ENCODE data around the gene SNCB. TPM values are rescaled to one million over a fixed set of nuclear protein-coding genes. Genes with fewer than 3 reads are reported as not detected.

The SNCB gene
- total RNA-seq: 31.8 TPM

DNA sequence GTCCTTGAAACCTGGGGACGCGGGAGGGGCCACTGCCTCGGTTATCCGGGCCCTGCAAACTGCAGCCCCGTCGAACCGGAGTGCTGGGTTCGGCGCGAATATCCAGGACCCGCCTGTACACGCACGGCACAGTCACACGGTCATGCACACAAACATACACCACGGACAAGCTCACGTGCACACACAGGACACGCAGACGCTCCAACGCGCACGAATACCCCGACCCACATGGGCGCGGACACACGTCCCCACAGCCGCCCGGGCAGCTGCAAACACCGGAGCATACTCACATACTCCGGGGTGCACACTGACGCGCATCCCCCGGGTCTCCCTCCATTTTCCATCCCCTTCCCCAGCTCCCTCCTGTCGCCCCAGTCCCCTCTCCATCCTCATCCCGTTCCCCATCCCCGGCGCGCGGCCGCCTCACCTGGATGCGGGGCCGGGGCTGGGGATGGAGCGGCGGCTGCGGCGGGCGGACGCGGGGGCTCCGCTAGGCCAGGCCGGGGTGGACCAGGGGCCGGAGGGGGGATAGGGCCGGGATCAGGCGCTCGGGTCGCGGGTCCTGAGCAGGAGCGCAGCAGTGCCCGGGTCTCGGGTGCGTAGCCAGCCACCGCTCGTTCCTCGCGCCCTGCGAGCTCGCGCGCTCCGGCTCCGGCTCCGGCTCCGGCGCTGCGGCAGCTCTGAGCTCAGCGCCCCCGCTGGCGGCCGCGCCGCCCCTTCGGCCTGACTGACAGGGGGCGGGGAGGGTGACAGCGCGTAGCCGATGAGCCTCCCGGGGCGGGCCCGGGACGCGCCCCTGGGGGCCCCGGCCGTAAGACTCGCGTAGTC, at the start of gene SNCB, which contains the start of gene EIF4E1B:
SNCB (minus strand) TSS at position 682 of the 828 bp plus-strand sequence. CDS start 880 bp downstream, outside the sequence.
EIF4E1B (plus strand) TSS at position 823 of the 828 bp plus-strand sequence. CDS start 12,113 bp downstream, outside the sequence.

GRCh38 chr5:176647030-176647842, 16.9 kb upstream of the SNCB start, which contains the start of gene TSPAN17:
TSS of gene TSPAN17 (plus strand) at chr5:176647484. CDS start at chr5:176647616, 132 bp downstream.

DNA sequence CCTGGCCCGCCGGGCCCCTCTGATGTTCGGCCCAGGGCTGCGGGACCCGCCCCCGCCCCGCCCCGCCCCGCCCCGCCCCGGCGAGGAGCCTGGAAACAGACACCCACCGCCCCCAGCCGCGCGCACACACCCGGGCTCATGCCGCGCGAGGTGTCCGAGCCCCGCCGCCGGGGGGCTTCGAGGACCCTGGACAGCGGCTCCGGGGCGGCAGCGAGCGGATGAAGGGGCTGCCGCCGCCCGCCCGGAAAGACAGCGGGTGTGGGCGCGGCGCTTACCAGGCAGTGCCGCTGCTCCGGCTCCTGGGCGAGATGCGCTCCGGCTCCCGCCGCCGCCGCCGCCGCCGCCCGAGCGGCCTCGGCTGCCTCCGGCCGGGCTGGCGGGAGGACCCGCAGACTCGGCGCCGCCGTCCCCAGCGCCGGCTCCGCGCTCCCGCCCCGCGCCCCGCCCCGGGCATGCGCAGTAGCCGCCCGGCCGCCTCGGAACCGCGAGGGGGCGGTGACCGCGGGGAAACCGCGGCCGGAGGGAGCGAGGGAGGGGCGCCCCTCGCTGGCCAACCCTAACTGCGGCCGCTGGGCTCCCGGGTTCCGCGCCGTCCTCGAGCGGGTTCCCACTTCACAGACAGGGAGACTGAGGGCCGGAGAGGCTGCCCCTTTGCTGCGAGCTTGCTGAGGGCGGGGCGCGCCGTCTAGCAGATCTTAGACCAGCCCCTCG, 20.5 kb downstream of the SNCB start, which contains the start of gene GPRIN1:
GPRIN1 (minus strand) TSS at position 433 of the 711 bp plus-strand sequence. CDS start 10,322 bp downstream, outside the sequence.

Small RNAs within 50 kb of the gene (small RNA-seq; reads per million reads assigned to genes)
- not detected for gene MIR4281

Other genes with a start within 250 kb of the SNCB start
- gene NOP16, start 241.9 kb downstream of the SNCB start, total RNA-seq: 8.5 TPM
- gene HIGD2A, start 241.8 kb downstream of the SNCB start, total RNA-seq: 43.4 TPM
- 80.7 TPM for gene CLTB, start 214.0 kb downstream of the SNCB start, total RNA-seq
- 42.7 TPM for gene FAF2, start 182.1 kb downstream of the SNCB start, total RNA-seq
- gene RNF44, start 93.1 kb downstream of the SNCB start, total RNA-seq: 12.7 TPM
- gene CDHR2, start 81.2 kb downstream of the SNCB start, total RNA-seq: 0.69 TPM
- gene GPRIN1, start 20.4 kb downstream of the SNCB start, total RNA-seq: 67.8 TPM
- gene EIF4E1B, start 141 bp upstream of the SNCB start, total RNA-seq: 0.46 TPM
- gene TSPAN17, start 16.9 kb upstream of the SNCB start, total RNA-seq: 47.7 TPM
- gene UNC5A, start 180.0 kb upstream of the SNCB start, total RNA-seq: 7.2 TPM

Data from diencephalon (tissue), 1 donor.